SK-MEL-5 (cell line): ENCODE measurements around the gene NOD2. TPM values are rescaled to one million over a fixed set of nuclear protein-coding genes. Genes with fewer than 3 reads are reported as not detected.
A peak's percentile ranks its signal among the peaks of the same experiment; 100 is the strongest.

Experiments
- DNase-seq: peaks from one replicate; pipeline ENCODE4 v3.0.0-alpha.2; 2016; ENCODE audit warnings: low read depth, low spot score
- in situ Hi-C: cut with HindIII; loops from 2 replicates; pipeline ENCODE4 v1.10.0; 2016; ENCODE audit warnings: low sequenced_read_pairs, high pct_unique_total_duplicates, low pct_unique_long_range_greater_than_20kb
- polyA plus RNA-seq, 2 experiments: library from polyadenylated mRNA; depleted of rRNA; stranded (reverse); fragments of >200 nt; gene quantifications; 2 replicates each; pipeline ENCODE4 v1.2.3, GENCODE V29; 2015
- total RNA-seq: library from RNA; depleted of rRNA; stranded (reverse); fragments of >200 nt; shearing (Covaris generic); gene quantifications from 2 replicates; pipeline ENCODE4 v1.2.3, GENCODE V29; 2014; rRNA removed

Gene NOD2
- total RNA-seq, result not detected in 2 replicates
- not detected in 2 replicates for polyA plus RNA-seq (2015; cell fraction: cytosol; rRNA removed)
- polyA plus RNA-seq (2015; cell fraction: nucleus; rRNA removed), result not detected in 2 replicates

DNA sequence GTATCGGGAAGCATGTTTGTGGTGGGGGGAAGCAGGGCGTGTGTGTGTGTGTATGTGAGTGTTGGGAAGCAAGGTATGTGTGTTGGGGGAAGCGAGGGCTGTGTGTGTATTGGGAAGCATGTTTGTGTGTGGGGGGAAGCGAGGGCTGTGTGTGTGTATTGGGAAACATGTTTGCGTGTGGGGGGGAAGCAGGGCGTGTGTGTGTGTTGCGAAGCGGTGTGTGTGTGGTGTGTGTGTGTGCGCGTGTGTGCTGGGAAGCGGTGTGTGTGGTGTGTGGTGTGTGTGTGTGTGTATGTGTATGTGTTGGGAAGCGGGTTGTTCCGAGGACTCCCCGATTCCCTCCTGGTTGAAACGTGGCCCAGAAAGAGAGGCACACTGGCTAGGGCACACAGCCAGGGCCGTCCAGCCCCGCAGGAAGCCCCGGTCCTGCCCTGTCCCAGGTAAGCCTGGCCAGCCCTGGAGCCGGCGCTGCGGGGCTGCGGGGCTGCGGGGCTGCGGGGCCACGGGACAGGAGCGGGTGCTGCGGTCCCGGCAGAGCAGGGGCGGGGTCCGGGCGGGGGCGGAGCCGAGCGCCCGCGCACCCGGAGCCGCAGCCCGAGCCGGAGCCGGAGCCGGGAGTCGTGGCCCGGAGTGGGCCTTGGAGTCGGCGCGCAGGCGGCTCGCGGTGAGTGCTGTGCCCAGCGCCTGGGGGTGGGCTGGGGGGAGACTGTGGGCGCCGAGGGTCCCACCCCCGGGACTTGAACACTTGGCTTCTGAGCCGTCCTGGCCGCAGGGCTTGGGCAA is at the start of gene NOD2:
Gene NOD2, plus strand, starts transcription at position 608 of the 783 bp plus-strand sequence. CDS start 5,890 bp downstream, outside the sequence.
- in situ Hi-C loops, result no loop called here
- no peak for DNase-seq

DNA sequence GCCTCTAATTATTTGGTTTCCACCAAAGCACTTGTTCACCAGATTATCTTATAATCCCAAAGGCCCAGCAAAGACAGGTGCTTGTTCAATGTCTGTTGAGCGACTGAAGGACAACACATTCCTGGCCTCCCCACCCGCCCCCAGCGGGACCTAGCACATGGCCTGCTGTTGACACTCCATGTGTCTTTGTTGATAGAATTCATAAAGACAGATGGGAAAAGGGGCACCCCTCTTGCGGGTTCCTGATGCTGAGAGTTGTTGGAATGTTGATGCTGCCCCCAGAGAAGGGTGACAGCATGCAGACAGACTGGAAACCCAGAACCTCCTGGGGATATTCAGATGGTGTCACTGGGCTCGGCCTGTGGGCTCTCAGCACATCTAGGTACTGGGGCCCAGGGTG is 49.2 kb upstream of the NOD2 start:
- DNase-seq, result no peak
- in situ Hi-C loops, result no loop called here

DNA sequence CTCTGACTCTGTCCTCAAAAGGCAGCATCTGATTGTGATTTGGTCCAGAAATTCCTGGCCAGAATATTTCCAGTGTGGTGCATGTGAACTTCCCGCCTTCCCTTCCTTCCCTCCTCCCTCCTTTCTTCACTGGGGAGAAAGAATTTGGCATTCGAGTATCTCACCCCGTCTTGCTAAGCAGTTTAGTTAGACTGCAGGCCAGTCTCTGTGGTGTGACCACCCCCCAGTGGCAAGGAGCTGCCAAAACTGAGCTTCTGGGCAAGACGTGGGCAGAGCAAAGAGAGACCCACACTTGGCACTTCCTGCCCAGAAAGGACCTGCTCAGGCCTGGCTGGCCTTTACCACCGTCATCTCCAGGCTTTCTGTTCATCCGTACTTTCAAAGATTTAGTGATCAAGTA is 48.7 kb upstream of the NOD2 start:
- in situ Hi-C loops, result no loop called here
- peak; percentile 43 for DNase-seq

DNA sequence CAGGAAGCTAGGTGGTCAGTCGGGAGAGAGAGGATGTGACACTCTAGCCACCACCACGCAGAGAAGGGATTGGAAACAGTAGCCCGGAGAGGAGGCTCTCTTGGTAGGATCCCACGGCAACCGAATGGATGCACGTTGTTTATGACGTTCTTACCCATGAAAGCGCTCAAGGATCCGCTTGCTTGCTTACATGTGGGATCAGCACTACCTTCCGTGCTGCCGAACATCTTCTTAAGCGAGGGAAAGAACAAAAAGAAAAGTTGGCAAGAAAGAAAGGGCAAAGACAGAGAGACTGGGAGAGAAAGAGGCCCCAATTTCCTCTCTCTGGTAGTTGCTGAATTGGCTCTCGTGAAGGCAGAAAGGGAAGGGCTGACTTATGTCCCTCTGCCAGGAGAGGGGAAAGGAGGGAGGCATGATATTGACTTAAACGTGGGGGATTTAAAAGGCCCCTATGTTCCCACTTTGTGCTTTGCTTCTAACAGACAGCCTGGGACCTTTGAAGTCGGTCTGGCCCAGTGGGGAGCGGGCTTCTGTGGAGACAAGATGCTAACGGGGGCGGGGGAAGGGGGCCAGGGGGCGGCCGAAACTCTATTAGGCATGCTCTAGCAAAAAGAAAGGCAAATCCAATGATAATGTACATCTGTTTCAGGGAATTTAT is 47.7 kb upstream of the NOD2 start:
- in situ Hi-C loops, result no loop called here

DNA sequence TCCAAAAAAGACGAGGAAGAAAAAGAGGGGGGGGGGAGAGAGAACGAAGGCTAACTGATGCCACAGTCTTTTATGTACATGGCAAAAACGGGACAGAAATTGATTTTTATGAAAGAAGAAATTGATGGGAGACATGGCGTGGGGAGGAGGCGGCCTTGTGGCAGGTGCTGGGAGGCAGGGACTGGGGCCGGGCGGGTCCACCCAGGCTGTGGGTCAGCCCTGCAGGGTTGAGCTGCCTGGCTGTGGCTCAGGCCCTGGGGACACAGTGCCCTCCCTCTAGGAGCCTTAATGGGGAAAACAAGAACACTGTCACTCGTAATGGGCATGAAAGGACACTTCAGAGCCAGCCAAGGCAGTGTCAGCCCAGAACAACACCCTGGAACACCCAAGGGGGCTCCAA is 47.1 kb upstream of the NOD2 start:
- no peak for DNase-seq

More for the DNA sequence above, 47.7 kb upstream of the NOD2 start:
- DNase-seq, result no peak

DNA sequence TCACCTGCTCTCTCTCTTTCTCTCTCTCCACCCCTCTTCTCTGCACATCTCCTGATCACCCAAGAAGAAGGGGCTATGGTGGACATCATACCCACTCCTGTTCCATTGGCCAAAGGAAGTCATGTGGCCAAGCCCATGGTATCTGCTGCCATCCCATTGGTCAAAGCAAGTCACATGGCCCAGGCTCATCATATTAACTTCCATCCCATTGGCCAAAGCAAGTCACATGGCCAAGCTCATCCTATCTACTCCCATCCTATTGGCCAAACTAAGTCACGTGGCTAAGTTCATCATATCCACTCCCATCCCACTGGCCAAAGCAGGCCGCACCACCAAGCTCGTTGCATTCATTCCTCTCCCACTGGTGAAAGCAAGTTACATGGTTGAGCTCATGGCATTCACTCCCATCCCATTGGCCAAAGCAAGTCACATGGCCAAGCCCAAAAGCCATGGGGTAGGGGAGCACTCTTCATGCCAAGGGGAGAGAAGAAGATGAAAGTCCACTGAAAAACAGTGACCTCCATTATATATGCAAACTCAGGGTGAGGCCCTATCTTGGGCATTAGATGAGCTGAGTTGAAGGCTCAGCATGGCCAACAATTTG is 41.5 kb upstream of the NOD2 start:
- in situ Hi-C loops, result no loop called here

More for the DNA sequence above, 47.1 kb upstream of the NOD2 start:
- in situ Hi-C loops, result no loop called here

DNA sequence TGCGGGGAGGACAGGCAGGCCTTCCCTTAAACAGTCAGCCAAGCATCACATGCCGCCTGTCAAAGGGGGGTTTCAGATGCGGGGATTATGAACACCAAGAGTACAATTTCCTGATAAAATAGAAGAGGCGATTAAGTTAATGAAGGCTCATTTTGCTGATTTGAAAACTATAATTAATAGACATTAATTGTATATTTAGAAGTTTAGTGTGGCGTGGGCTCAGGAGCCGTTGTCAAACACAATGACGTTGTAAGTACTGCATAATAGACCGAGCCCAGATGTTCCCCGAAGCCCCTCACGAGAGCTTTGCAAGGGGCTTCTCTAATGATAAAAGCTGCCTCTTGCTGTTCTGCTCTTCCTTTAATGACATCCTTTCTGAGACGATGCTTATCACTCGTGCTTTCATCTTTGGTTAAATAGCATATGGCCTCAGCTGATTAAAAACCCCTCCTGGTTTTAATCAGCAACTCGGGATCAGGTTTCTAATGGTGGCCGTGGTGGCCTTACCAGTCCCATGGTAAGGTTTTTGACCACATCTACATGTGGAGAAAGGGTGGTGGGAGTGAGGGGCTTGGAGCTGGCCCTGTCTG is 40.5 kb upstream of the NOD2 start:
- no peak for DNase-seq
- in situ Hi-C loops, result no loop called here

More for the DNA sequence above, 41.5 kb upstream of the NOD2 start:
- no peak for DNase-seq

DNA sequence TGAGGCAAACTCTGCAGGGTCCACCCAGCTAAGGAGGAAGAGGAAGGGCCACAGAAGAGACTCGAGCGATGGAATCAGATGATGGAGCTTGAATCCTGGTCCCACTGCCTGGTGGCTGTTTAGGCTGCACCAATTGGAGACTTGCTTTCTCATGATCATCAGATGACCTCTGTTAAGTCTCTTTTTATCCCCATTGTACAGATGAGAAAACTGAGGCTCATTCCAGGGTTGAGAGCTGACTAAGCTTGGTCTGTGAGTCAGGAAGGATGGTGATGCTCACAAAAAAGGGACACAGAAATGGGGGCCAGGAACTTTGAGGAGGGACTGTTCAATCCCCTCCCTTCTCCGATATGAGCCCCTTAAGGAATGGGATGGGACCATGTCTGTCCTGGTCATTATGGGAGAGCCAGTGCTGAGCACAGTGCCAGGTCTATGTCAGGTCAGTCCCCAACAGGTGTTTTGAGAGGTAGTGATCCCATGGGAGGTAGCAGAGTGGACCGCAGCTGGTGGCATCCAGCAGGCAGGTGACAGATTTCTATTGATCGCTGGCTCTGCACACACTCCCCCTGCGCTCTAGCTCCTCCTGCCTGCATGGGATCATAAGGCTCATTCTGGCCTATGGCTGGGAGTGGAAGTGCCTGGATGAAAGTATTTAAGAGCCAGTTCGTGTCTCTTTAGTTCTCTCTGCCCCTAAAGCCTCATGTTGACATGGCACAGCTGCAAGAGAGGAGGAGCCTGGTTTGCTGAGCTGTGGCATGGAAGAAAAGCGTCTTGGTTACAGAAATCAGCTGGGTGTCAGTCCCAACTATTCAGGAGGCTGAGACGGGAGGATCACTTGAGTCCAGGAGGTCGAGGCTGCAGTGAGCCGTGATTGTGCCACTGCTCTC is 39.5 kb upstream of the NOD2 start:
- DNase-seq, result no peak
- in situ Hi-C loops, result no loop called here

DNA sequence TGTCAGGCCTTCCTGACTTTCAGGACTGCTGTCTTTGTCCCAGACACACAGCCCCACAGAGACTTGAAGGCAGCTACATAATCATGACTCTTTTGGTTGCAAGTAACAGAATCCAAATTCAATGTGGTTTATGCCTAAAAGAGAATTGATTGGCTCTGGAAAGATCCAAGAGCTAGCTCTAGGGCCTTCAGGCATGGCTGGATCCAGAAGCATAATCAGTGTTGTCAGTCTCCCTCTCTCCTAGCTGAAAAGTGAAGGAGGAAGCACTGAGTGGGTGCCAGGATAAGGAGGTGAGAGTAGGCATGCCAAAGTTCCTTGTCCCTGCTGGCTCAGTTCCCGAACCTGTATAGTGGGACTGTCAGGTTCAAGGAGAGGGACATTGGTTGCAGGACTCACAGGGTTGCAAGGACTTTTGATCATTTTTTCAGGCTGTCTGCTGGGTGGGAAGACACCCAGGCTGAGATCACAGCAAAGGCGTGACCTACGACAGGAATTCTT is 37.8 kb upstream of the NOD2 start:
- in situ Hi-C loops, result no loop called here
- no peak for DNase-seq

DNA sequence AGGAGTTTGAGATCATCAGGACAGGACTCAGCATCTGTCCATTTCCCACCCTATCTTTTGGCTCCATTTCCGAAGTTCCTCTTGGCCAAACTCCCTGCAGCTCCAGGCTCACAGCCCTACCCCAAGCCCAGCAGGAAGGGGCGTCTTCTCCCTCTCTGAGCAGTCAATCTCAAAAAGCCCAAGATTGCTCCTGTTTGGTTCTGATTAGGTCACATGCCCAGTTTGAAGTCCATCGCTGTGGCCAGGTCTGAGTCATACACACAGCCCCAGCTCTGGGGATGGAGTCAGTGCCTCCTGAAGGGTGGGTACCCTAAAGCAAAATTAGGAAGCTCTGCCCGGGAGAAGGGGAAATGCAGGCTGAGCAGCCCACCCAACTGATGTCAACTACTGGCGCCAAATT is 36.2 kb upstream of the NOD2 start:
- in situ Hi-C loops, result no loop called here

DNA sequence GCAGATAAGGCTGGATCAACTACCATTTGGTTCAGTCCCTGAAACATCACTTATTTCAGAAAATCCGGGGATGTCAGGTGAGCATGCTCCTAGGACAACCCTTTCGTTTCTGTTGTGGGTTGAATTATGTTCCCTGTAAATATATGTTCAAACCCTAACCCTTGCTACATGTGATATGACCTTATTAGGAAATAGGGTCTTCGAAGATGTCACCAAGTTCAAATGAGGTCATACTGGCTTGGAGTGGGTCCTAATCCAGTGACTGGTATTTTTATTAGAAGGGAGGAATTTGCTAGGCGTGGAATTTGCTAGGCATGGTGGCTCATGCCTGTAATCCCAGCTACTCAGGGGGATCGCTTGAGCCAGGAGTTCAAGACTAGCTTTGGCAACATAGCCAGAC is 33.6 kb upstream of the NOD2 start:
- in situ Hi-C loops, result no loop called here
- no peak for DNase-seq

More for the DNA sequence above, 36.2 kb upstream of the NOD2 start:
- no peak for DNase-seq

DNA sequence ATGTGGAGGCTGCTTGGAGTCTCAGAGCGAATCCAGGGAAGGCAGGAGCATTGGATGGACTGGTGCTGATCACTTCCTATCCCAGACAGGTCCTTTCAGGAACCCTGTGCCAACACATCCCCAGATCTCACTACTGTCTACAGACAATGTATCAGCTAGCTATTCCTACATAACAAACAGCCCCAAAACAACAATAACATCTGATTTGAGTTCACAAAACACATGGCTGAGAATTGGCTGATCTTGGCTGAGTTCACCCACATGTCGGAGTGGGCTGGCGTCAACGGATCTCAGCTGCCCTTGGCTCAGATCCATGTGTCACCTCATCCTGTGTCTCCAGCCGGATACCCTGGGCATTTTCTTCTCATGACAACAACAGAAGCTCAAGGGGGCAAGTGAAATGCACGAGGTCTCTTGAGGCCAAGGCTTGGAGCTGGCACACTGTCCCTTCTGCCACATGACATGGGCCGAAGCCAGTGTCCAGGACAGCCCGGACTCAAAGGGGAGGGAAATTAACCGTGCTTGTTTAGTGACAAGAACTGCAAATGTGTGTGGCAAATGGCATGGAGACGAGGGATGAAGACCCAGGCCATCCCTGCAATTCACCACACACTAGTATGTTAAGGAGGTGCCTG is 31.0 kb upstream of the NOD2 start:
- in situ Hi-C loops, result no loop called here
- no peak for DNase-seq

DNA sequence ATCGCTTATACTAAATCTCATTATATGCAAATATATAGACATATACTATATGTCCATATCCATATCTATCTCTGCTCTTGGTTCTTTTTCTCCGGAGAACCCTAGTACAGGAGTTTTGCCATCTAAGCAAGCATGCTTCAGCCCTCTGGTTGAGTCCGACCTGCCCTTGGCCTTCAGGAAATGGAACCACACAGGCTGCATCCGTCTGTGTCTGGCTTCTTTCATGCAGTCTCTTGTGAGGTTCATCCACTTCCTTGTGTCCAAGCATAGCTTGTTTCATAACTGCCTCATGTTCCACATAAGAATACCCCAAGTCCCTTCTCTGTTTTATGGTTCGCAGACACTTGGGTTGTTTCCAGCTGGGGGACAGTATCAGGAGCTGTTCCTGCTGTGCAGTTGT is 29.1 kb upstream of the NOD2 start:
- in situ Hi-C loops, result no loop called here
- DNase-seq, result no peak

DNA sequence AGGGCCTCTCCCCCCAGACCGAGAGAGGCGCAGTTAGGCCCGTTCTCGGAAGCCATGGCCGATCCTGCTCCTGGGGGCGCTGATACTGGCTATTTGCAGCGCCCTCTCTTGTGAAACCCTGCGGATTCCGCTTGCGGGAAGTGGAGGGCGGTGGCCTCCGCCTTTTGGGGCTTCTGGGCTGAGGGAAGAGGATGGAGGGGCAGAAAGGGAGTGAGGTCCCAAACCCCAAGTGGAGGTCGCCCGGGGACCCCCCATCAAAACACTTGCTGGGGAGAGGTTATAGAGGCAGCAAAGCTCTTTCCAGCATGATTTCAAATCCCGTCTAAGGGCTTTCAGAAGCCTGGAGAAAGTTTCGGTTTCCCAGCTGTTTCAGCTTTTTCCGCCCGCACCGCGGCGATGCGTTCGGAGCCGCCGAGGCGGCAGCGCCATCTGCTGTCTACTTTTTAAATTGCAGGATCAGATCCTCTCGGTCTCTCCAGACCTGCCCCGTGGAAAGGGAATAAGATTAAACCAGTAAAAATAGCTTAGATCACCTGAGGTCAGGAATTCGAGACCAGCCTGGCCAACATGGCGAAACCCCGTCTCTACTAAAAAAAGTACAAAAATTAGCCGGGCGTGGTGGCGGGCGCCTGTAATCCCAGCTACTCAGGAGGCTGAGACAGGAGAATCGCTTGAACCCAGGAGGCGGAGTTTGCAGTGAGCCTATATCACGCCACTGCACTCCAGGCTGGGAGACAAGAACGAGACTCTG is 28.1 kb upstream of the NOD2 start:
- in situ Hi-C loops, result no loop called here
- DNase-seq, result peak; percentile 52

DNA sequence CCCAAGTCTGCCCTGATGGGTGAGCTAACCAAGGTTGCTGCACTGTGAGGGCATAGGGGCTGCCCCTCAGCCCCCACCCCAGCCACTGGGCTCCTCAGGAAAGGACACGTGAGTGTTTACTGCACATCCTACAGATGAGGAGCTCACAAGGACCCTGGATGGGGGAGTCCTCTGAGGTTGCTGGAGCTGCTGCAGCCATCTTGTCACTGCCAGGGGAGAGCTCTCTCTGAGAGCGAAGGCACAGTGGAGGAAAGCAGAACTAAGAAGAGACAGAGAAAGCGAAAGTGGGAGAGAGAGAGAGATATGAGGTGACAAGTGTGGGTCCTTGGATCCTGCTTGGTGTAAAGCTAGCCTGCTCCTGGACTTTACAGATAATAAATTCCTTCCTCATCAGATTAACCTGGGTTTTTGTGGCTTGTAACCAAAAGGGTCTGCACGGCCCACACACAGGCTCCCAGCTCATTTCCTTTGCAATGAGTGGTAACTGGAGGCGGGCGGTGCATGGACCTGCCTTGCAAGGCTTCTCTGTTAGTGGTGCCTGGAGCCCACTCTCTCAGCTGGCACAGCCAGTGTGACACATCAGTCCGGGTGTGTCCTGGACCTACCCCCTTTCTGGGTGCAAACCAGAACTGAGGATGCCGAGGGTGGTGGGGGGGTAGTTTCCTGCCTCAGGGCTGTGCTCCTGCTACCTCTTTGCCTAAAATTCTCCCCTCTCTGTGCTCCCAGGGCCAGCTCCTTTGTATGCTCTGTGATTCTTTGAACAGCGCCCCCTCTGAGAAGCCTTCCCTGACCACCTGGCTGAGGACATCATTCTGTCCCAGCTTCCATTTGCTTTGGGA is 26.5 kb upstream of the NOD2 start:
- no peak for DNase-seq
- in situ Hi-C loops, result no loop called here
